A549 (cell line): ENCODE results near the gene ABCA13.

Experiments
- CEBPB ChIP-seq, 2 experiments: fragments of >200 bp in 1 of 2; sonication (Bioruptor Twin) in 1 of 2; formaldehyde crosslinking in 1 of 2; IDR thresholded peaks; 2 replicates each; pipeline ENCODE4 v1.6.1; 2012 to 2016
- CHD2 ChIP-seq: fragments of 150-350 bp; IDR thresholded peaks from 2 replicates; pipeline ENCODE4 v1.6.1; 2014; ENCODE audit warnings: low read length; ENCODE audit not compliant: partially characterized antibody
- EP300 ChIP-seq, 2 experiments: fragments of >200 bp; sonication (Bioruptor Twin); formaldehyde crosslinking; IDR thresholded peaks; 2 replicates in 1 of 2; 3 replicates in 1 of 2; pipeline ENCODE4 v1.6.1; 2016 to 2017
- HOXA7 ChIP-seq: fragments of 250-450 bp; sonication (Bioruptor Pico); IDR thresholded peaks from 2 replicates; pipeline ENCODE4 v1.5.0; 2020; ENCODE audit warnings: mild to moderate bottlenecking, moderate library complexity
- JUN ChIP-seq, 2 experiments: fragments of >200 bp; sonication (Bioruptor Twin); formaldehyde crosslinking; IDR thresholded peaks; 2 replicates in 1 of 2; 3 replicates in 1 of 2; pipeline ENCODE4 v1.6.1; 2016 to 2017
- POLR2A ChIP-seq: IDR thresholded peaks from 2 replicates; pipeline ENCODE4 v1.6.1; 2012; ENCODE audit warnings: mild to moderate bottlenecking, low read length
- RFX5 ChIP-seq: fragments of 450-650 bp; IDR thresholded peaks from 2 replicates; pipeline ENCODE4 v1.7.1; 2014; ENCODE audit warnings: antibody characterized with exemption, mild to moderate bottlenecking, moderate library complexity
- SREBF2 ChIP-seq: fragments of 450-650 bp; IDR thresholded peaks from 2 replicates; pipeline ENCODE4 v1.6.1; 2014; ENCODE audit warnings: mild to moderate bottlenecking, moderate library complexity
- TF ChIP-seq, protein P1 (sequence below): fragments of >200 bp; sonication (Bioruptor Twin); formaldehyde crosslinking; IDR thresholded peaks from 3 replicates; pipeline ENCODE4 v1.5.1; 2016
- TF ChIP-seq, protein P2 (sequence below): IDR thresholded peaks from 2 replicates; pipeline ENCODE4 v1.6.1; 2012; ENCODE audit warnings: low read depth, borderline replicate concordance

DNA sequence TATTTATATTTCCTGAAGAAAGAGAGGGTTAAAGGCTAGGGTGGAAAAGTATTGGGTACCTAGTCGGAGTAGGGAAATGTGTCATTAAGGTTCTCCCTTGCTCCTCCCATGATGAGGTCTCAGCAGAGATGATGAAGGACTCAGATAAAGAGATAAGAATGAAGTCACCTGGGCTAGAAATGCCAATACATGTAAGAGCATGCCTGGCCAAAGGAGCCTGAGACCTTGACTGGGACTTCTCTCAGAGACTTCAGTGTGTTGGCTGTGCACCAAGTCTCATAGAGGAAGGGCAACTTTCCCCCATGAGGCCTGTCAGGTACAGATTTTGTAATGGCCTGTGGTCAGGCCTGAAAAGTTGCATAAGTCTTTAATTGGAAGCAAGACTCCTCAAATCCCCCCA is 392.1 kb downstream of the ABCA13 start:
- TF ChIP-seq EP300 (IDR thresholded peaks at IDR 0.05): no peak
- TF ChIP-seq, protein P1, sequence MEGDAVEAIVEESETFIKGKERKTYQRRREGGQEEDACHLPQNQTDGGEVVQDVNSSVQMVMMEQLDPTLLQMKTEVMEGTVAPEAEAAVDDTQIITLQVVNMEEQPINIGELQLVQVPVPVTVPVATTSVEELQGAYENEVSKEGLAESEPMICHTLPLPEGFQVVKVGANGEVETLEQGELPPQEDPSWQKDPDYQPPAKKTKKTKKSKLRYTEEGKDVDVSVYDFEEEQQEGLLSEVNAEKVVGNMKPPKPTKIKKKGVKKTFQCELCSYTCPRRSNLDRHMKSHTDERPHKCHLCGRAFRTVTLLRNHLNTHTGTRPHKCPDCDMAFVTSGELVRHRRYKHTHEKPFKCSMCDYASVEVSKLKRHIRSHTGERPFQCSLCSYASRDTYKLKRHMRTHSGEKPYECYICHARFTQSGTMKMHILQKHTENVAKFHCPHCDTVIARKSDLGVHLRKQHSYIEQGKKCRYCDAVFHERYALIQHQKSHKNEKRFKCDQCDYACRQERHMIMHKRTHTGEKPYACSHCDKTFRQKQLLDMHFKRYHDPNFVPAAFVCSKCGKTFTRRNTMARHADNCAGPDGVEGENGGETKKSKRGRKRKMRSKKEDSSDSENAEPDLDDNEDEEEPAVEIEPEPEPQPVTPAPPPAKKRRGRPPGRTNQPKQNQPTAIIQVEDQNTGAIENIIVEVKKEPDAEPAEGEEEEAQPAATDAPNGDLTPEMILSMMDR: no peak
- TF ChIP-seq, protein P2, sequence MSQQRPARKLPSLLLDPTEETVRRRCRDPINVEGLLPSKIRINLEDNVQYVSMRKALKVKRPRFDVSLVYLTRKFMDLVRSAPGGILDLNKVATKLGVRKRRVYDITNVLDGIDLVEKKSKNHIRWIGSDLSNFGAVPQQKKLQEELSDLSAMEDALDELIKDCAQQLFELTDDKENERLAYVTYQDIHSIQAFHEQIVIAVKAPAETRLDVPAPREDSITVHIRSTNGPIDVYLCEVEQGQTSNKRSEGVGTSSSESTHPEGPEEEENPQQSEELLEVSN: no peak
- TF ChIP-seq POLR2A: no peak
- TF ChIP-seq RFX5: no peak
- no peak for TF ChIP-seq CHD2
- no peak for TF ChIP-seq CEBPB (IDR thresholded peaks at IDR 0.05)
- no peak for TF ChIP-seq HOXA7 (CRISPR knock-in tag)
- TF ChIP-seq SREBF2: no peak
- TF ChIP-seq JUN (IDR thresholded peaks at IDR 0.05): no peak
